GM21367 (cell line): ENCODE data around the gene ABHD6.
"Not testable (repeated sequence)": the region's sequence is repeated elsewhere in the genome, so short reads cannot be mapped to it uniquely, and the experiment has no call there.

Experiments used
- ATAC-seq: cut with Tn5 transposase; IDR thresholded peaks from one replicate; pipeline ENCODE4 v1.9.1; 2021; ENCODE audit not compliant: unreplicated experiment

ABHD6 gene

DNA sequence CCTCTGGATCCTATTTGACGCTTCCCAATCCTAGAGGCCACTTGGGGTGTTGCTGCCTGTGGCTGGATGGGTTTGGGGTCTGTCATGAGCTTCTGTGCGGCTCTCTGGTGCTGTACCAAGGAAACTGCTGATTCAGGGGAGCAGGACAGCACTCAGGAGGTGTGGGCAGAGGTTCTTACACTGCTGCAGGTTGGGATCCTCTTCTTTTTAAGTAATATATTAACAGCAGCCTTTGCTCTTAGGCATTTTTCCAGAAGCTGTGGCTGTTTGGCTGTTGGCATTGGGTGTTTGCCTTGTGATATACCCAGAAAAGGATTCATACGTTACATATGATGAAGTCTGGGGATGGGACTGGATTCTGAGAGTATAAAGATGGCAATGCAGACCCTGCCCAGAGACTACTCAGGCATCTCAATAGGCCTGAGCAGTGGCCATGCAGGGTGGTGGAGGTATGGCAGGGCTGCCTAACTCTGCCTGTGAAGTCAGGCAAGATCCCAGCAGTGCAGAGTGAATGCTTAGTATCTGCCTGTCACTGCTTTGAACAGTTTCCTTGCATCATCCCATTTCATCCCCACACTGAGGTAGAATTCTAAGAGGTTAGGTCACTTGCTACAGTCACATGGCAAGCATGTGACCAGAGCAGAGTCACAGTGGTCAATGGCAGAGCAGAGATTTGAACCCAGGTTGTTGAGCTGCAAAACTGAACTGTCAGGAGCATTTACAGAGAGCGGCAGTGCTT is 3.9 kb downstream of the ABHD6 start:
- no peak for ATAC-seq

GRCh38 chr3:58242340-58242739 is 4.7 kb downstream of the ABHD6 start:
- no peak for ATAC-seq

GRCh38 chr3:58242860-58243259 is 5.3 kb downstream of the ABHD6 start:
- ATAC-seq: not testable (repeated sequence)

DNA sequence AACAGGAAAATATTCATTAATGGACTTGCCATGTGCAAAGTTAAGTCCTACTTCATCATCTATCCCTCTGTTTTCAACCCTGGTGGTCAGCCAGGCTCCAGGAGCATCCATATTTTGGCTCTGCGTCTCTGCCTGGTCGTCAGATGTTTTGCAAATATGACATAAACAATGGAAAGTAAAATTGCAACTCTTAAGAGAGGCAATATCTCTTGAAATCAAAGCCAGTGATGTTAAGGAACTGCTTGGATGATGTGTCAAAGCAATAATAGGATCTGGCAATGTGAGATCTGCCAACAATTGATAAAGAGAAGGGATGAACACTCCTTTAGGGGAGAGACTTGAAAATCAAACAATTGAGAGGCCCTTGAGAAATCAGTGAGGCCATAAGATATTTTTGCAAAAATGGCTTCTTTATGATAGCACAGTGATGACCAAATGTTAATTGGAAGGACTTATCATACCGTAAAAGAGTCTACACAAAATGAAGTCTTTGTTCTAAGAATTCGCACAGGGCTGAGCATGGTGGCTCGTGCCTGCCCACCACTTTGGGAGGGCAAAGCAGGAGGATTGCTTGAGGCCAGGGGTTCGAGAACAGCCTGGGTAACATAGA is 6.5 kb downstream of the ABHD6 start:
- ATAC-seq: no peak

DNA sequence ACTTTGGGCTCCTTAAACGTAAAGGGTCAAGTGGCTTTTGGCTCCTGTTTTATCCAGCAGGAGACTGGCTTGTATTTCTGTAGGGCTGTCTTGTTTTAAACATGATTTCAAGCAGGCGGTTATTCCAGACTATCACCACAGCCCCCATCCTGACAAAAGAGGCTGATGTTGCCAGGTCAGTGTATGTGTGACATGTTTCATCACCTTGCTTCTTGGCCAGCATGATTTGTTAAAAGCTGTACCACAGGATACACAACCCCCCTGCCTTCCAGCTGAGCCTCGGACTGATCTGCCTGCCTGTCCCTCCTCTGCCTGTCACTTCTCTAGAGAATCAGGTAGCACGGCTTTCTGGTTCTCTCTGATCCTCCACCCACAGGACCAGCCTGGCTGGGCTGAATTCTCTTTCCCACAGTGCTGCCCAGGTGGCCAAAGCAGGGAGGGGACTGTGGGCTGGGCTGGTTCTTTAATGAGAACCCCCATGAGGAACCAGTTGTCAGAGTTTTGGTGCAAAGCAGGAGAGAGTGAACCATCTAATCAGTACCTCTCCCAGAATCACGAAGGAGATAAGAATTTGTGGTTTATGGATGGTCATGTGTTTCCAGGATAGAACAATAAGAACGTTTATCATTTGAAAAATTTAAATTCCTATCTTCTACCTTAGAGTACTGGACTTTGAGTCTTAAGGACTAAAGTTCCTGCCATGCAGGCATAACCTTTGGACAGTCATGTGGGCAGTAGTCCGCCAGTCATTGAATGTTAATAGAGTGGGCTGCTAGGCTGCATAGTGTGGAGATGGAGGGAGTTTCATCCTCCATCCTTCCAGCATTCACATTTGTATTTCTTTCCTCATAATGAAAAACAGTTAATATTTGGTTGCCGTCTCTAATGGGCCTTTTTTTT is 8.8 kb downstream of the ABHD6 start:
- no peak for ATAC-seq

- no peak for ATAC-seq
Measured at GRCh38 chr3:58249358-58250092, 11.9 kb downstream of the ABHD6 start.

- no peak for ATAC-seq
Measured at GRCh38 chr3:58250093-58250707, 12.6 kb downstream of the ABHD6 start.

DNA sequence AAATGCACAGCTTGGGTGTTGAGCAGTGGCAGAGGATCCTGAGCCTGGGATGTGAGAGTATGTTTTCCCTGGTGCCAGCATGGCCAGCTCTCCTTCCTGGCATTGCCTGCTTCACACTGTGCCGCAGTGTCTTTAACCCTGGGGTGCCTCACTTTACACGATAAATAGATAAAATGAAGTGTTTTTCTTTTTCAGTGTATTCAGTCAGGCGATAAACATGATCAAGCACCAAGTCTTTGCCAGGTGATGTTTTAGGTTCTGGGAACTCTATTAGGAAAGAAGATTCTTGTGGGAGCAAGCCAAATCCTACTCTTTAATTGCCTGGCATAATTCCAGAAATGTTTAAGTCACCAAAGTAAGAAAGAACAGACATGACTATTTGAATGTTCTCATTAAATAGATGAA is 14.0 kb downstream of the ABHD6 start:
- no peak for ATAC-seq

DNA sequence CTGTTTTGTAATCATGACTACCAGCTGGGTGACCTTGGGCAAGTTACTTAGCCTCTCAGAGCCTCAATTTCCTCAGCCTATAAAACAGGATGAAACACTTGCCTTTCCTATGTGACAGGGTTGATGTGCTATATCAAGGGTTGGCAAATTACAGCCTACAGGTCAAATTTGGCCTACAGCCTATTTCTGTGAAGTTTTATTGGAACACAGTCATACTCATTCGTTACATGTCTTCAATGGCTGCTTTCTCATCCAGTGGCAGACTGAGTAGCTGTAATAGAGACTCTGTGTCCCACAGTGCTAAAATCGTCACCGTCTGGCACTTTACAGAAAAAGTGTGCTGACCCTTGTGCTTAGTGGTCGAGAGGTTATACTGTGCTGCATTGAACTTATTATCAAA is 16.6 kb downstream of the ABHD6 start:
- no peak for ATAC-seq

- no peak for ATAC-seq
Measured at GRCh38 chr3:58256061-58256460, 18.5 kb downstream of the ABHD6 start.

GRCh38 chr3:58256511-58256910 is 18.9 kb downstream of the ABHD6 start:
- ATAC-seq: no peak

- no peak for ATAC-seq
Measured at GRCh38 chr3:58258392-58259055, 20.9 kb downstream of the ABHD6 start.

- ATAC-seq: no peak
Measured at GRCh38 chr3:58260261-58260731, 22.7 kb downstream of the ABHD6 start.

DNA sequence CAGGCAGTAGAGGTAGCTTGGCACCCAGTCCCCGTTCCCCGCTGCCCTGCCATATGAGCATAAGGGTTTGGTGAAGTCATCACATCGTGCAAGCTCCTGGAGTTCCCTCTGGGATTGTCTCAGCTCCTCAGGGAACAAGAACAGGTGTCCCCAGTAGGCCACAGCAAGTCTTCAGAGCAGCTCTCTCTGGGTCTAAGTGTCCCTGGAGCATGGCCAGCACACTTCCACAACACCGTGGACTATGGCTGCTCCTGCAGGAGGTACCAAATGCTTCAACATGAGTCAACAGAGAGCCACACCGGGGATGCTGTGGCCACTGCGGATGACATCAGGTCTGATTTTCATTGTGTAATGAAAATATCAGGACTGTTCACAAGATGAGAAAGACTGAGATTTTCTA is 23.1 kb downstream of the ABHD6 start:
- ATAC-seq: no peak

GRCh38 chr3:58261954-58262666 is 24.5 kb downstream of the ABHD6 start:
- ATAC-seq: no peak

DNA sequence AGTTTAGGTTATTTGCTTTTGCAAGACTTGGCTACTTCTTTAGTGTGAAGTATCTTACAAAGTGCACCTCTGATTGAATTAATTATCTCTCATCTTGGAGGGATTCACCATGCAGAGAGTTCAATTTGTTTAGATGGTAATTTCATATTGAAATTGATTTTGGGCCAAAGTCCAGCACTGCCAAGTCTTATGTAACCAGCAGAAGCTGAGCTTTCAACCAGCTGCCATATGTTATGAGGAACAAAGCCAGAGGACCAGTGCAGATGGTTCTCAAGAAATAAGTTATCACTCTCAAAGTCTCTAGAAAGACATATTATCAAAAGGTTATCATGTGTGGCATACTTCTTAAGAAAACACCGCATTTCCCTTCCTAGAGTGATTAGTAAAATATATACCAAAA is 29.0 kb downstream of the ABHD6 start:
- no peak for ATAC-seq

DNA sequence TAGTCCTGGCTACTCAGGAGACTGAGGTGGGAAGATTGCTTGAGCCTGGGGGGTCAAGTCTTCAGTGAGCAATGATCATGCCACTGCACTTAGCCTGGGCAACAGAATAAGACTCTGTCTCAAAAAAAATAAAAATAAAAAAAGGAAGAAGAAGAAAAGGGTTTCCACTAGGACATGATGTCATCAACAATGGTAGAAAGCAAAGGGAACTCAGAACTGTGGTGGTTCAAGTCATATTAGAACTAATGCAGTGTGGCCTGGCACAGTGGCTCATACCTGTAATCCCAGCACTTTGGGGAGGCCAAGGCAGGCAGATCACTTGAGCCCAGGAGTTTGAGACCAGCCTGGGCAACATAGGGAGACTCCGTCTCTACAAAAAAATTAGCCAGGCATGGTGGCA is 30.0 kb downstream of the ABHD6 start:
- not testable (repeated sequence) for ATAC-seq

DNA sequence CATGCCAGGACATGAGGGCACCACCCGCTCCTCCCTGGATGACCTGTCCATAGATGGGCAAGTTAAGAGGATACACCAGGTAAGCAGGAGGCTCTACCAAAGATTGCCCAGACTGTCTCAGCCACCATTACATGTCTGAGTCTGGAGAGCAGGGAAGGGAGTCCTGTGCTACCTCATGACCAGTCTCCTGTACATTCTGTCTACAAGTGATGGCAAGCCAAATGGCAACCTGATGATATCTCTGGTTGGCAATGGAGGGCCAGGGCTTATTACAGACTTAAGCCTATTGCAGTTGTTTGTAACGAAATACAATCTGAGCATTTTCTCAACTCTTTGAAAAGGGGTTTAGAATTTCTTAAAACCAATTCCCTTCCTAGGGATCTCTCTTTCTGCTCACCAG is 31.8 kb downstream of the ABHD6 start:
- no peak for ATAC-seq

- ATAC-seq: no peak
Measured at GRCh38 chr3:58270485-58270884, 32.9 kb downstream of the ABHD6 start.
